RWPE1 (cell line): ENCODE results near the gene XRCC1.

Experiments used
- CTCF ChIA-PET: fragments of 350-600 bp; sonication (Branson Sonifier 250); formaldehyde crosslinking; extraction: SDS; loops from one replicate; lab custom pipeline; 2021; lab: Yijun Ruan, JAX
- POLR2A ChIA-PET: fragments of 400-600 bp; formaldehyde crosslinking; extraction: SDS; loops from one replicate; lab custom pipeline; 2020; ENCODE audit warnings: antibody characterized with exemption; ENCODE audit not compliant: low non-redundant PET; lab: Yijun Ruan, JAX
- DNase-seq: peaks from one replicate; pipeline ENCODE4 v3.0.0; 2012; ENCODE audit warnings: low spot score
- H3K27ac ChIP-seq: fragments of 450-650 bp; 2 replicates; pipeline ENCODE4 v1.5.1; 2017
- CTCF ChIP-seq: fragments of 450-650 bp; conservative IDR thresholded peaks from 2 replicates; pipeline ENCODE4 v1.5.1; 2017; ENCODE audit warnings: low read depth, mild to moderate bottlenecking

XRCC1 gene

GRCh38 chr19:43599635-43600295 is 24.4 kb upstream of the XRCC1 start:
- POLR2A ChIA-PET = no interaction called here

DNA sequence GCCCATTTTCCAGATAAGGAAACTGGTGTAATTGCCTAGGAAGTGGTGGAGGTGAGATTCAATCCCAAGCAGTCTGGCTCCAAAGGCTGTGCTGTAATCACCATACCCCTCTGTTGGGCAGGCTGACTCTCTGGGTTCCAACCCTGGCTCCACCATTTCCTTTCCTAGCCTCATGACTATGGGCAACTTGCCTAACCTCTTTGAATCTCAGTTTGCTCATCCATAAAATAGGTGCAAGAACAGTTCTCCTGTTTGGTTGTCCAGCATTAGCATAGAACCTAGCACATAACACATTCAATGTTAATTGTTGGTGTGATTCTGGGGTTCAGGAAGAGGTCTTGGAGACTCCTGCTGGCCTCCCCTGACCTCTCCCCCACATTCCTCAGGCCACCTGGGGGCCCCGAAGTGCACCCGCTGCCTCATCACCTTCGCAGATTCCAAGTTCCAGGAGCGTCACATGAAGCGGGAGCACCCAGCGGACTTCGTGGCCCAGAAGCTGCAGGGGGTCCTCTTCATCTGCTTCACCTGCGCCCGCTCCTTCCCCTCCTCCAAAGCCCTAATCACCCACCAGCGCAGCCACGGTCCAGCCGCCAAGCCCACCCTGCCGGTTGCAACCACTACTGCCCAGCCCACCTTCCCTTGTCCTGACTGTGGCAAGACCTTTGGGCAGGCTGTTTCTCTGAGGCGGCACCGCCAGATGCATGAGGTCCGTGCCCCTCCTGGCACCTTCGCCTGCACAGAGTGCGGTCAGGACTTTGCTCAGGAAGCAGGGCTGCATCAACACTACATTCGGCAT is 23.3 kb upstream of the XRCC1 start:
- DNase-seq = no peak
- TF ChIP-seq CTCF = no peak
- ChIA-PET POLR2A (no interaction called here), CTCF (no interaction called here)
- H3K27ac ChIP-seq = 0 out of 2 replicates have a peak overlapping the region, but pooled peaks have one; percentile 7

More at GRCh38 chr19:43599635-43600295, 24.4 kb upstream of the XRCC1 start:
- DNase-seq = no peak
- CTCF ChIA-PET = interaction anchor here (0.6 to 0.7 kb wide), 2 partner anchors 146 to 1462 kb away, joined by 3 read pairs; no protein-coding TSS in a partner anchor
- no peak for TF ChIP-seq CTCF
- peak overlapping the region; percentile 31 for H3K27ac ChIP-seq

DNA sequence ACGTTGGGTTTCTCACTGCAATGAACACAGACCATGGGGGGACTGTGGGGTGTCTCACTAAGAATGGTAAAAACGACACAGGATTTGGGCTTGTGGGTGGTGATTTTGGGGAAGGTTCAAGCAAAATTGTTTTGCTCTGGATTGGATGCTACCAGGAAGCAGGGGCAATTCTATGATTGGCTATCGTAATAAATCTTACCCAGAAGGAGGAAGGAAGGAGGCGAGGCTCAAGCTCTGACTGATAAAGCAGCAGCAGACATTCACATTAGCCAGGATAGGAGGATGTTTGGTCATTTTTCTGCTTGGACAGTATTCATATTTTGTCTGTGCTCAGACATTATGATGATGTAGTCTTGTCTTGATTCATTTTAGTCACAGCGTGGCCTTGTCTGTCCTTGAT is 22.5 kb upstream of the XRCC1 start:
- no peak for DNase-seq
- no peak overlapping the region for H3K27ac ChIP-seq
- ChIA-PET POLR2A (interaction anchor here (0.6 kb wide), 1 partner anchor 70 kb away, joined by 5 read pairs; no protein-coding TSS in a partner anchor), CTCF (interaction anchor here (1.0 kb wide), 1 partner anchor 24 kb away, joined by 3 read pairs; no protein-coding TSS in a partner anchor)
- TF ChIP-seq CTCF = no peak

- ChIA-PET CTCF (interaction anchor here (0.9 to 1.0 kb wide), 2 partner anchors 23 to 62 kb away, joined by 3 read pairs; no protein-coding TSS in a partner anchor), POLR2A (interaction anchor here (0.6 kb wide), 1 partner anchor 171 kb away, joined by 3 read pairs; no protein-coding TSS in a partner anchor)
- H3K27ac ChIP-seq = peak overlapping the region; percentile 92
- no peak for TF ChIP-seq CTCF
- no peak for DNase-seq
These were observed 21.6 kb upstream of the XRCC1 start for GRCh38 chr19:43596842-43597461.

DNA sequence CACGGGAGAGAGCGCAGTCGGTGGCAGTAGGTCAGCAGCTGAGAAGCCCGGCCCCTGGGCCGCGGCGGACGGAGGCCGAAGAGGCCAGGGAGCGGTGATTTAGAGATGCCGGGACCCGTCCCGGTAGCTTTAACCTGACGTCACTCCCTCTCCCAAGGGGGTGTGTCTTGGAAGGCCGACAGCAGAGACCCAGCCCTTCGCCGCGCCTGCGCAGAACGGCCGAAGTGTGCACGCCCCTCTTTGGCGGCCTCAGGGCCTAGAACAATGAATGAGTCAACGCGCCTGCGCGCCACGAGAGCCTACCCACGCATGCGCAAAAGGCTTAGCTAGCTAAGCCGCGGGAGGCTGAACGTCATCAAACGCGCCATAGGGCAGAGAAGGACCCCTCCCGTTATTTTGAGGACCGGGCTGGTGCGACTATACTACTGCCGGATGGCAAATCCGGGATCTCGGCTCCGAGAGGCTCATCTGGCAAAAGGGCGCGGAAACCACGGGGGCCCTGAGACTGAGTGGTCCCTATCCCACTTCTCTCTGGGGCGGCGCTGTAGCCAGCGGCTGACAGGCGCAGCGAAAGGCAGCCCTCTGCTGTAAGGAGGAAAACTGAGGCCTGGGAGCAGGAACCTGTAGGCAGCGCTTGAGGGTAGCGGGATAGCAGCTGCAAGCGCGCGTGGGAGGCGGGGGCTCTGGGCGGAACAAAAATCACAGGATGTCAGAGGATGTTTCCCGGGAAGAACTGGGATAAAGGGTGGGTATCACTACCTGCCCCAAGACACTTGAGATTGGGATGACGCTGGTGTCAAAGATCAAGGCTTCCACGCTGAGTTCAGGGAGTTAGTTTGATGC is 20.9 kb upstream of the XRCC1 start, which contains the start of the genes IRGQ and ZNF576:
Gene IRGQ, minus strand, starts transcription at position 136 of the 843 bp plus-strand sequence. CDS start 796 bp downstream, outside the sequence.
Gene ZNF576, plus strand, starts transcription at position 597 of the 843 bp plus-strand sequence. CDS start 514 bp downstream, outside the sequence.
- ChIA-PET CTCF (interaction anchor here (0.6 kb wide), 1 partner anchor 158 kb away, joined by 3 read pairs; no protein-coding TSS in a partner anchor), POLR2A (interaction anchor here (0.6 to 1.1 kb wide), 3 partner anchors 10 to 32 kb away, joined by 3 to 5 read pairs (median 4); no protein-coding TSS in a partner anchor)
- H3K27ac ChIP-seq = peak within 1 kb of the TSS; percentile 92
- peak; percentile 99 for DNase-seq
- no peak for TF ChIP-seq CTCF
